Thoracic aorta (tissue), 2 donors: ENCODE data around the gene COX5B. TPM values are rescaled to one million over a fixed set of nuclear protein-coding genes. Genes with fewer than 3 reads are reported as not detected.
A peak's percentile ranks its signal among the peaks of the same experiment; 100 is the strongest.
"Not testable (repeated sequence)": the region's sequence is repeated elsewhere in the genome, so short reads cannot be mapped to it uniquely, and the experiment has no call there.

Source experiments
- ATAC-seq: fragments of 150-250 bp; one replicate; pipeline ENCODE4 v1.8.0; 2017; ENCODE audit warnings: low read depth; ENCODE audit not compliant: insufficient number of reproducible peaks, low FRiP score
- DNase-seq: peaks from one replicate; pipeline ENCODE4 v3.0.0-alpha.2; 2020; ENCODE audit warnings: low spot score
- H3K27ac ChIP-seq, 2 donors: fragments of 200-600 bp; sonication (generic); 1 replicate in 1 of 2; 2 replicates in 1 of 2; pipeline ENCODE4 v1.5.1; 2016; ENCODE audit warnings: mild to moderate bottlenecking in 2 of 2, moderate library complexity in 2 of 2
- H3K27me3 ChIP-seq: fragments of 200-600 bp; sonication (generic); replicated peaks from 2 replicates; pipeline ENCODE4 v1.6.0; 2016; ENCODE audit warnings: mild to moderate bottlenecking; ENCODE audit not compliant: insufficient read depth
- H3K36me3 ChIP-seq: fragments of 200-600 bp; sonication (generic); one replicate; pipeline ENCODE4 v1.5.1; 2016
- H3K4me1 ChIP-seq, 2 donors: fragments of 200-600 bp; sonication (generic); 1 replicate in 1 of 2; 2 replicates in 1 of 2; pipeline versions ENCODE4 v1.5.1 to v1.6.0; 2016; ENCODE audit warnings: low read depth in 2 of 2, mild to moderate bottlenecking in 1 of 2; ENCODE audit not compliant: control insufficient read depth in 1 of 2
- H3K4me3 ChIP-seq: fragments of 200-600 bp; sonication (generic); 2 replicates; pipeline ENCODE4 v1.5.1; 2016; ENCODE audit warnings: mild to moderate bottlenecking
- H3K9me3 ChIP-seq: fragments of 200-600 bp; sonication (generic); 2 replicates; pipeline ENCODE4 v1.5.1; 2016
- CTCF ChIP-seq: fragments of 200-600 bp; sonication (generic); IDR thresholded peaks from one replicate; pipeline ENCODE4 v1.5.1; 2019; ENCODE audit warnings: antibody characterized with exemption
- total RNA-seq, 2 donors: library from RNA; depleted of rRNA; stranded (reverse); fragments of >200 nt; gene quantifications; one replicate each; pipeline versions ENCODE4 v1.1.0 to v1.2.3, GENCODE V29; 2016

COX5B gene
- total RNA-seq, 2 donors from 2014 or later = 102 to 198 TPM

DNA sequence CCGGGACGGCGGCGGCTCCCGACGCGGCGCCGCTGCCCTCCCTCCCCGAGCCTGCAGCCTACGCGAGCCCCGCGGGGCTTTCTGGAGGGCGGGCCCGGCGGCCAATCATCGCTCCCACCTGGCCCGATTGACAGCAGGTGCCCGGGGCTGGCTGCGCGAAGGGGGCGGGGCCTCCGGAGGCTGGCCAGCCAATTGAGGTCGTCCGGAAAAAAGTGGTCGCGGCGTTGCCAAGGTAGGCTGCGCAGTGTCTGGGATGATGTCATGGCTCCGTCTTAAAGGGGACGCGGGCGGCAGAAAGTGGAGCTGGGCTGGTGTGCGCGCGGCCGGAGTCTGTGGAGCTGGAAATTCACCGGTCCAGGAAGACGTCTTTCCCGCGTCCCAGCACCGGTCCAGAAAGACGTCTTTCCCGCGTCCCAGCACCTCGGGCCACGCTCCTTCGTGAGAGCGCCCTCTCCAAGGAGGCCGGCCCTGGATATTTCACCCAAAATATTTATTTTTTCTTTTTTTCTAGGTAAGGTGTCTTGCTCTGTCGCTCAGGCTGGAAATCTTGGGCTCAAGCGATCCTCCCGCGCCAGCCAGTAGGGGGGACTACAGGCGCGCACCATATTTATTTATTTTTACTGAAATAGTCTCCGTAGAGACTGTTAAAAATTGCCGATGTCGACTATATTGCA, 18.2 kb downstream of the COX5B start, which contains the start of gene ACTR1B:
TSS of gene ACTR1B (minus strand) at position 83 of the 674 bp plus-strand sequence. CDS start 154 bp downstream, outside the sequence.
- DNase-seq (peak; percentile 93), ATAC-seq (peak; percentile 97)
- peaks cover 14 to 33% of the 10 kb centered on the region in 2 donors for H3K4me1 ChIP-seq
- H3K4me3 ChIP-seq = peak within 1 kb of the TSS; percentile 83
- TF ChIP-seq CTCF = peak; percentile 57
- no peaks in the 10 kb centered on the region for H3K27me3 ChIP-seq
- no peaks in the 10 kb centered on the region for H3K9me3 ChIP-seq
- H3K36me3 ChIP-seq = peaks cover 6% of the 10 kb centered on the region
- peak within 1 kb of the TSS; percentile 92 to 96 for H3K27ac ChIP-seq

- H3K27ac ChIP-seq = peak overlapping the region; percentile 92
- no peaks in the 10 kb centered on the region for H3K9me3 ChIP-seq
- DNase-seq (no peak), ATAC-seq (no peak)
- peaks cover 14 to 33% of the 10 kb centered on the region in 2 donors for H3K4me1 ChIP-seq
- H3K36me3 ChIP-seq = peaks cover 1% of the 10 kb centered on the region
- no peak for TF ChIP-seq CTCF
- no peaks in the 10 kb centered on the region for H3K27me3 ChIP-seq
- peak overlapping the region; percentile 83 for H3K4me3 ChIP-seq
These were observed 18.7 kb downstream of the COX5B start for GRCh38 chr2:97664636-97664970.

GRCh38 chr2:97669448-97669847, 23.6 kb downstream of the COX5B start, which contains the start of gene C2orf92:
Gene C2orf92, plus strand, starts transcription at chr2:97669713. Its CDS starts 76 bp downstream, at chr2:97669789.
- no peak for ATAC-seq
- no peaks in the 10 kb centered on the region for H3K36me3 ChIP-seq

DNA sequence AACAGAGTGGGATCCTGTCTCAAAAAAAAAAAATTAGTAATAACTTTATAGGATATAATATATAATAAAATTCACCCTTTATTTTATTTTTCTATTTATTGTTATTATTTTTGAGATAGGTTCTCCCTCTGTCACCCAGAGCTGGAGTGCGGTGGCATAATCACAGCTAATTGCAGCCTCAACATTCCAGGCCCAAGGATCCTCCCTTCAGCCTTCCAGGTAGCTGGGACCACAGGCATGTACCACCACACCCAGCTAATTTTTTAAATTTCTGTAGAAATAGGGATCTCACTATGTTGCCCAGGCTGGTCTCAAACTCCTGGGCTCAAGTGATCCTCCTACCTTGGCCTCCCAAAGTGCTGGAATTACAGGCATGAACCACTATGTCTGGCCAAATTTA, 24.6 kb downstream of the COX5B start:
- Histone ChIP-seq H3K36me3 (no peaks in the 10 kb centered on the region), H3K4me3 (no peak overlapping the region), H3K27me3 (no peaks in the 10 kb centered on the region), H3K27ac (no peak overlapping the region), H3K4me1 (no peaks in the 10 kb centered on the region), H3K9me3 (no peaks in the 10 kb centered on the region)
- TF ChIP-seq CTCF = no peak
- ATAC-seq (no peak), DNase-seq (no peak)

More at GRCh38 chr2:97669448-97669847, 23.6 kb downstream of the COX5B start, which contains the start of gene C2orf92:
- DNase-seq = no peak
- Histone ChIP-seq H3K4me1 (peaks cover 0 to 3% of the 10 kb centered on the region in 2 donors), H3K9me3 (no peaks in the 10 kb centered on the region), H3K27me3 (no peaks in the 10 kb centered on the region), H3K4me3 (no peak within 1 kb of the TSS), H3K27ac (no peak within 1 kb of the TSS)
- no peak for TF ChIP-seq CTCF

DNA sequence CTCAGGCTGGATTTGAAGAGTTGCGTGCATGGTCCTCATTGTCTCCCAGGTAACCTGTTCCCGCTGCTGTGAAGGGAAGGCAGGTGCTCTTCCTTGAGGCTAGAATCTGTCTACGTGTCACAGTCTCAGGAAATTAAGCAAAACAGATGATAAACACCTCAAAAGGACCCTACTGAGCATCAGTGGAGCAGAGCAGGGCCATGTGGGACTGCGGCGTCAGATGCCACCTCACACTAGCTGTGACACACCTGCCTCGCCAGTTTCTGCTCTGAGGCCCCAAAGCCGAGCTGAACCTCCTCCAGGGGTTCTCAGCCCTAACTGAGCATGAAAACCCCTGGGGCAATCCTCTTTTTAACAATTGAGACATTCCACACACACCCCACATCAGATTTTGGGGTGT, 25.7 kb downstream of the COX5B start:
- ATAC-seq (no peak), DNase-seq (no peak)
- Histone ChIP-seq H3K4me1 (no peaks in the 10 kb centered on the region), H3K27ac (no peak overlapping the region), H3K27me3 (no peaks in the 10 kb centered on the region), H3K4me3 (no peak overlapping the region), H3K36me3 (no peaks in the 10 kb centered on the region), H3K9me3 (no peaks in the 10 kb centered on the region)
- no peak for TF ChIP-seq CTCF

GRCh38 chr2:97672606-97673140, 26.8 kb downstream of the COX5B start:
- not testable (repeated sequence) for H3K4me3 ChIP-seq, H3K27ac ChIP-seq, H3K36me3 ChIP-seq, H3K27me3 ChIP-seq, H3K9me3 ChIP-seq, H3K4me1 ChIP-seq, ATAC-seq, DNase-seq
